ENCODE results near the gene GALNT3.
A peak's percentile ranks its signal among the peaks of the same experiment; 100 is the strongest.

GALNT3 gene

DNA sequence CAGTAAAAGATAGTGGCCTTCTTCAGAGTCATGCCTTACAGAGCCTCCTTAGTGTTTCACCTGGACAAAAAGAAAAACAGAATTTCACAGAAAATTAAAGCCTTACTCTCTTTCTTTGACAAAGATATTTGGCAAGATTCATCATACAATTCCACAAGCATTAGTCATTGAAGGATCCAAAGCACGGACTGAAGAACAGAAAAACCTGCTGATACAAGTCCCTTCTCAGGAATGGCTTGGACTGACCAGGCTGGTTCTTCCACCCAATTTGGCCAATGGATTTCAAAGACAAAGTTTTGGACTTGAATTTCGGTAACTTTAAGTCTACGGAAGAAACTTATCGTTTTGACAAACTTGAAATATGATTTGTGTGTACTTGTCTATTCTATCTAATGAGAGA lies 39.1 kb upstream of the GALNT3 start:
- TF ChIP-seq CTCF (IDR thresholded peaks at IDR 0.05; ENCODE audit: control insufficient read depth, insufficient read depth, low read depth, low read length, missing control alignments): no peak
- peak; percentile 16 for DNase-seq (ENCODE audit: low read depth)
- no peak overlapping the region for H3K4me3 ChIP-seq (ENCODE audit: control insufficient read depth, low read depth, low read length)

GRCh38 chr2:165827921-165828276 lies 33.9 kb upstream of the GALNT3 start:
- H3K4me3 ChIP-seq (ENCODE audit: control insufficient read depth, low read depth, low read length): no peak overlapping the region
- no peak for TF ChIP-seq CTCF (IDR thresholded peaks at IDR 0.05; ENCODE audit: control insufficient read depth, insufficient read depth, low read depth, low read length, missing control alignments)
- DNase-seq (ENCODE audit: low read depth): no peak

- no peak for TF ChIP-seq CTCF (IDR thresholded peaks at IDR 0.05; ENCODE audit: control insufficient read depth, insufficient read depth, low read depth, low read length, missing control alignments)
- no peak for DNase-seq (ENCODE audit: low read depth)
- H3K4me3 ChIP-seq (ENCODE audit: control insufficient read depth, low read depth, low read length): no peak overlapping the region
These were observed 33.2 kb upstream of the GALNT3 start for GRCh38 chr2:165827016-165827920.

- no peak for DNase-seq (ENCODE audit: low read depth)
- H3K4me3 ChIP-seq (ENCODE audit: control insufficient read depth, low read depth, low read length): no peak overlapping the region
- TF ChIP-seq CTCF (IDR thresholded peaks at IDR 0.05; ENCODE audit: control insufficient read depth, insufficient read depth, low read depth, low read length, missing control alignments): no peak
These were observed 31.0 kb upstream of the GALNT3 start for GRCh38 chr2:165825041-165825440.

DNA sequence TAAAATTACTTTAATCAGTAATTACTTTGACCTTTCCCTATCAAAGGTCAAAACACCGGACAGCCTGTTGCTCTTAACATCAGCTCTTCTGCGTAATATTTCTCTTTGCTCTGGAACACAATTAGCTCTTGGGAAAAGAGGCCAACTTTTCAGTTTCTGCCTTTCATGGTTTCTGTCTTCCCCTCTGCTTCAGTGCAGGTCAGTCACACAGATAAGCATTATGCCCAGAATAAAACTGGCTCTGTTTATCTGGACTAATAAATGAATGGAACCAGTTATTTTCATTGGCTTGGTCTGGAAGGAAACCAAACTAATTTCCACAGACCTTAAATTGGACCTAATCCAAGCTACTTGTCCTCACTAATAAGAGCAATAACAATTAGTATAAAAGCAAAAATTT lies 26.2 kb upstream of the GALNT3 start:
- H3K4me3 ChIP-seq (ENCODE audit: control insufficient read depth, low read depth, low read length): no peak overlapping the region
- TF ChIP-seq CTCF (IDR thresholded peaks at IDR 0.05; ENCODE audit: control insufficient read depth, insufficient read depth, low read depth, low read length, missing control alignments): no peak
- no peak for DNase-seq (ENCODE audit: low read depth)

DNA sequence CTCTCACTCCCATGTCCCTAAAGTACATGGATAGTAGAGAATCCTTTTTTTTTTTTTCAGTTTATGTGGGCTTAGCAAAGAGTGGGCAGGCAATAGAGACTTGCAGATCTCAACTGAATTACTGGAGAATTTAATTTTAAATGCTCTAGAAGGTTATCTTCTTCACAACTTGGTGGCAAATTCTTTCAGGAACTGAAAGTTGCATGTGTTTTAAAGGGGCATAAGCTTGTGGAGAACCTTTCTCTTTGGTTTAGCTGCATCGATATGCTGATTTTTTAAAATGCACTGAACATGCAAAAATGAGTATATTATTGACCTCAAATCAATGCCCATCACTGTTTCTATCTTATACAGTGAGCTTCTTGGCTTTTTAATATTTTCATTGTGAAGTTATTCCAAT lies 24.9 kb upstream of the GALNT3 start:
- no peak overlapping the region for H3K4me3 ChIP-seq (ENCODE audit: control insufficient read depth, low read depth, low read length)
- no peak for DNase-seq (ENCODE audit: low read depth)
- TF ChIP-seq CTCF (IDR thresholded peaks at IDR 0.05; ENCODE audit: control insufficient read depth, insufficient read depth, low read depth, low read length, missing control alignments): no peak
